ENCODE measurements around the gene DSG3.

DSG3 gene

GRCh38 chr18:31447530-31448191 is at the start of gene DSG3:
Gene DSG3, plus strand, starts transcription at chr18:31447741. Its CDS starts 137 bp downstream, at chr18:31447878.
- DNase-seq (ENCODE audit: low read depth, low spot score) = no peak

- DNase-seq (ENCODE audit: low read depth, low spot score) = no peak
Observed at GRCh38 chr18:31398191-31398590, 49.4 kb upstream of the DSG3 start.

- DNase-seq (ENCODE audit: low read depth, low spot score) = no peak
Observed at GRCh38 chr18:31399306-31400032, 48.1 kb upstream of the DSG3 start.

- DNase-seq (ENCODE audit: low read depth, low spot score) = no peak
Observed at GRCh38 chr18:31401156-31402025, 46.1 kb upstream of the DSG3 start.

- no peak for DNase-seq (ENCODE audit: low read depth, low spot score)
Observed at GRCh38 chr18:31402026-31402373, 45.5 kb upstream of the DSG3 start.

GRCh38 chr18:31403409-31403808 is 44.1 kb upstream of the DSG3 start:
- no peak for DNase-seq (ENCODE audit: low read depth, low spot score)

GRCh38 chr18:31407649-31408048 is 39.9 kb upstream of the DSG3 start:
- DNase-seq (ENCODE audit: low read depth, low spot score) = no peak

GRCh38 chr18:31409276-31409675 is 38.3 kb upstream of the DSG3 start:
- no peak for DNase-seq (ENCODE audit: low read depth, low spot score)

GRCh38 chr18:31410716-31411483 is 36.6 kb upstream of the DSG3 start:
- no peak for DNase-seq (ENCODE audit: low read depth, low spot score)

- DNase-seq (ENCODE audit: low read depth, low spot score) = no peak
Observed at GRCh38 chr18:31413137-31413536, 34.4 kb upstream of the DSG3 start.

- DNase-seq (ENCODE audit: low read depth, low spot score) = no peak
Observed at GRCh38 chr18:31417850-31418249, 29.7 kb upstream of the DSG3 start.

GRCh38 chr18:31419457-31419932 is 28.0 kb upstream of the DSG3 start:
- no peak for DNase-seq (ENCODE audit: low read depth, low spot score)

GRCh38 chr18:31420032-31420431 is 27.5 kb upstream of the DSG3 start:
- no peak for DNase-seq (ENCODE audit: low read depth, low spot score)

- no peak for DNase-seq (ENCODE audit: low read depth, low spot score)
Observed at GRCh38 chr18:31420524-31420923, 27.0 kb upstream of the DSG3 start.

GRCh38 chr18:31424383-31424988 is 23.1 kb upstream of the DSG3 start:
- no peak for DNase-seq (ENCODE audit: low read depth, low spot score)

GRCh38 chr18:31426021-31426420 is 21.5 kb upstream of the DSG3 start:
- DNase-seq (ENCODE audit: low read depth, low spot score) = no peak

- no peak for DNase-seq (ENCODE audit: low read depth, low spot score)
Observed at GRCh38 chr18:31426871-31427406, 20.6 kb upstream of the DSG3 start.

- no peak for DNase-seq (ENCODE audit: low read depth, low spot score)
Observed at GRCh38 chr18:31428211-31428610, 19.3 kb upstream of the DSG3 start.

- no peak for DNase-seq (ENCODE audit: low read depth, low spot score)
Observed at GRCh38 chr18:31429623-31430022, 17.9 kb upstream of the DSG3 start.

GRCh38 chr18:31430072-31430471 is 17.5 kb upstream of the DSG3 start:
- no peak for DNase-seq (ENCODE audit: low read depth, low spot score)

- DNase-seq (ENCODE audit: low read depth, low spot score) = no peak
Observed at GRCh38 chr18:31430554-31430953, 17.0 kb upstream of the DSG3 start.
